ENCODE data around the gene KRTAP2-2.
"Not testable (repeated sequence)": the region's sequence is repeated elsewhere in the genome, so short reads cannot be mapped to it uniquely, and the experiment has no call there.

KRTAP2-2 gene

GRCh38 chr17:41065016-41065689 is 10.1 kb upstream of the KRTAP2-2 start:
- DNase-seq (ENCODE audit: low read depth in 2 of 2): not testable (repeated sequence)

- no peak for DNase-seq (ENCODE audit: low read depth in 2 of 2)
Measured at GRCh38 chr17:41064301-41064700, 9.3 kb upstream of the KRTAP2-2 start.

- no peak for DNase-seq (ENCODE audit: low read depth in 2 of 2)
Measured at GRCh38 chr17:41063449-41063848, 8.4 kb upstream of the KRTAP2-2 start.

DNA sequence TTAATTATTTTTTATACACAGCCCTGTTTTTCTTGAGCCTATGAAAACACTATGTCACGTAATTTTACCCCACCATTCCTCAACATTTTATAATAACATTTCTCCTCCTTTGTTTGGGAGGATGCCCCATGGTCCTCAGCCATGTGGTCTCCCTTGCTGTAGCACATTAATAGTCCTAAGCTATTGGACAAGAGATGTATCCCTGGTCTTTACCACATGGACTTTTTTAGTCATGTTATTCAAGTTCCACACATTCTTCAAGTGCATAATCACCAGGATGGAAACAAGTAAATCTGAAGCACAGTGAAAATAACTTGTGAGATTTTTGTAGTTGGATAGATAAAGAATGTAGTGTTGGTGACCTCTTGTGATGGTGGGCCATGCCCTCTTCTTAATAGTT is 6.9 kb upstream of the KRTAP2-2 start:
- no peak for DNase-seq (ENCODE audit: low read depth in 2 of 2)

GRCh38 chr17:41060052-41060604 is 5.1 kb upstream of the KRTAP2-2 start, which contains the start of gene KRTAP2-3:
TSS of gene KRTAP2-3 (minus strand) at chr17:41060114. CDS start at chr17:41060050, 64 bp downstream.
- DNase-seq (ENCODE audit: low read depth in 2 of 2): no peak

GRCh38 chr17:41059276-41060051 is 4.4 kb upstream of the KRTAP2-2 start:
- DNase-seq (ENCODE audit: low read depth in 2 of 2): not testable (repeated sequence)

GRCh38 chr17:41058741-41059140 is 3.7 kb upstream of the KRTAP2-2 start:
- no peak for DNase-seq (ENCODE audit: low read depth in 2 of 2)

- DNase-seq (ENCODE audit: low read depth in 2 of 2): no peak
Measured at GRCh38 chr17:41057547-41057946, 2.5 kb upstream of the KRTAP2-2 start.

GRCh38 chr17:41054556-41054955 is 474 bp downstream of the KRTAP2-2 start:
- DNase-seq (ENCODE audit: low read depth in 2 of 2): not testable (repeated sequence)

DNA sequence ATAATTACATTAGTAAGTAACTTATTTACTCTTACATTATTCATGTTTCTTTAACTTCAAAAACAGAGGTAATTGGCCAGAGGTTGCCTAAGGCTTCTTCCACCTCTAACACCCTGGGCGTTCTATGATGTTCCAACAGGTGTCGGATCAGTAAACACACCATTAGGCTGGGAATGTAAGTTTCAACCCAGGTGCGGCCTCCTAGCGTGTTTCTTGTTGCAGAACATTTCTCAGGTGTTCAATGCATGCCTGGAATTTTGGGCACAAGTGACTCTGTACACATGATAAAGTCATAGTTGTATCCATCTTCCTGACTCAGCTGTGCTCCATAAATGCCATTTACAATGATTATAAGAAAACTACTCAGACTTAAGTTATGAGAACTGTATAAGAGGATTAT is 1.0 kb downstream of the KRTAP2-2 start:
- DNase-seq (ENCODE audit: low read depth in 2 of 2): no peak

GRCh38 chr17:41052566-41052965 is 2.5 kb downstream of the KRTAP2-2 start:
- DNase-seq (ENCODE audit: low read depth in 2 of 2): no peak

GRCh38 chr17:41049110-41049509 is 5.9 kb downstream of the KRTAP2-2 start:
- DNase-seq (ENCODE audit: low read depth in 2 of 2): no peak

DNA sequence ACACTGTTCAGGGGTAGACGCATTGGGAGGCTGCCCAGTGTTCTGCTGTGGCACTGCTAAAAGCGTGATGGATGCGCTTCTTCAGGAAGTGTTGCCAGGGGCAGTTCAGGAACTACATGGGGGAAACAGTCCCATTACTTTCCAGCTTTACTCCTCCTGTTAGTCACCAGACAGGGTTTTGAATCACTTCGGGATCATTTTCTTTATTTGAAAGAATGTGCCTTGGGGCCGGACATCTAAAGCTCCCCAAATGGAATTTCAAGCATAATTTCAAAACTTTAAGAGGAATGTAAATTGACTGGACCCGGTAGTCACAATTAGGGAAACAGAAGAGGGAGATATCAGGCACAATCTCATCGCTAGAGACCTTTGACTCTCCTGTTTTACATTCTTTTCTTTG is 6.6 kb downstream of the KRTAP2-2 start:
- no peak for DNase-seq (ENCODE audit: low read depth in 2 of 2)

- not testable (repeated sequence) for DNase-seq (ENCODE audit: low read depth in 2 of 2)
Measured at GRCh38 chr17:41046735-41047465, 8.1 kb downstream of the KRTAP2-2 start, which contains the start of gene KRTAP2-1. TSS of gene KRTAP2-1 (minus strand) at chr17:41047316. CDS start at chr17:41047267, 49 bp downstream.

DNA sequence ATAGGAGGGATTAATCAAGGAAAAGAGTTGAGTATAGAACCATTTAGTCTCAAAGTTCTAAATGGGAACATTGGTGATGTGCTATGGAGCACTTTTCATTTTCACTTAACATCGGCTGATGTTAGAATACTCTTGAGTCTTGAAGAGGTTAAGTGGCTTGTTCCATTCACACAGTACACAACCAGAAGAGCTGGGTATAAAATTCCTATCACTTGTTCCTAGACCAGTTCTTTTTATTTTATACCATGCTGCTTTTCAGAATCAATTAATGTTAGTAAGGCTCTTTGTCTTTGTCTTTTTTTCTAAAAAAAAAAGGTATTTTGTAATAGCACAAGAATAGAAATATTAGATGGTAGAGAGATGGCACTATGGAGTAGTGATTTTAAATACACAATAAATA is 12.1 kb downstream of the KRTAP2-2 start:
- DNase-seq (ENCODE audit: low read depth in 2 of 2): no peak

DNA sequence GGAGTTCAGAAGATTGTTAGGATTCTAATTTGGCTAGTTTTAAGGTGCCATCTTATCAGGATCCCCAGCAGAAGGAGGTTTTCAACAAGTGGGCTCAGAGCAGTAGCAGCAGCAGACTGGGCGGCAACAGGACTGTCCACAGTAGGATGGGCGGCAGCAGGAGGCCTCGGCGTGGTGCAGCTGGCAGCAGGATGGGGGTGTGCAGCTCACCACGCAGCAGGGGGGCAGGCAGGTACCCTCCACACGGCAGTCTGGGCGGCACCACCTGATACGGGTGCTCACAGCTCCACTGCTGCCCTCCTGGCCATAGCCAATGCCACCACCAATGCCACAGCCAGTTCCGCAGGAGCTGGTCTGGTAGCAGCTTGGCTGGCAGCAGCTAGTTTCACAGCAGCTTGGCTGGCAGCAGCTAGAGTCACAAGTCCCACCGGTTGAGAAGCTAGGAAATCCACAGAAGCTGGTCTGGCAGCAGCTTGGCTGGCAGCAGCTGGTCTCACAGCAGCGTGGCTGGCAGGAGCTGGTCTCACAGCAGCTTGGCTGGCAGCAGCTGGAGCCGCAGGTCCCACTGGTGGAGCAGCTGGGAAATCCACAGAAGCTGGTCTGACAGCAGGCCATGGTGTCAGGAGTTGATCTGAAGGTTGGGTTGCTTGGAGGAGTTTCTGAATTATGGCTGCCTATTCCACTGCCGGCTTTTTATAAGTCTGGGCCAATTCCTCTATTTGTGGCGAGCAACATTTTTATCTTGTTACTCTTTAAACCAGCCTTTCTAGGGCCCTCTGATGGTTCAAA is 14.1 kb downstream of the KRTAP2-2 start, which contains the start of gene KRTAP1-1:
Gene KRTAP1-1 (minus strand): TSS at position 668 of the 789 bp plus-strand sequence. CDS start 53 bp downstream, at position 615.
- DNase-seq (ENCODE audit: low read depth in 2 of 2): not testable (repeated sequence)

GRCh38 chr17:41037853-41038350 is 17.1 kb downstream of the KRTAP2-2 start:
- DNase-seq (ENCODE audit: low read depth in 2 of 2): no peak

DNA sequence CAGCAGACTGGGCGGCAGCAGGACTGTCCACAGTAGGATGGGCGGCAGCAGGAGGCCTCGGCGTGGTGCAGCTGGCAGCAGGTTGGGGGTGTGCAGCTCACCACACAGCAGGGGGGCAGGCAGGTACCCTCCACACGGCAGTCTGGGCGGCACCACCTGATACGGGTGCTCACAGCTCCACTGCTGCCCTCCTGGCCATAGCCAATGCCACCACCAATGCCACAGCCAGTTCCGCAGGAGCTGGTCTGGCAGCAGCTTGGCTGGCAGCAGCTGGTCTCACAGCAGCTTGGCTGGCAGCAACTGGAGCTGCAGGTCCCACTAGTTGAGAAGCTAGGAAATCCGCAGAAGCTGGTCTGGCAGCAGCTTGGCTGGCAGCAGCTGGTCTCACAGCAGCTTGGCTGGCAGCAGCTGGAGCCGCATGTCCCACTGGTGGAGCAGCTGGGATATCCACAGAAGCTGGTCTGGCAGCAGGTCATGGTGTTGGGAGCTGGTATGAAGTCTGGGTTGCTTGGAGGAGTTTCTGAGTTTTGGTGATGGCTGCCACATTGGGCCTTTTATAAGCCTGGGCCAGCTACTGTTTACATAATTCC is 20.6 kb downstream of the KRTAP2-2 start, which contains the start of gene KRTAP1-3:
Gene KRTAP1-3 (minus strand): TSS at position 529 of the 590 bp plus-strand sequence. CDS start 53 bp downstream, at position 476.
- DNase-seq (ENCODE audit: low read depth in 2 of 2): not testable (repeated sequence)

GRCh38 chr17:41029633-41030245 is 25.3 kb downstream of the KRTAP2-2 start, which contains the start of gene KRTAP1-4:
TSS of gene KRTAP1-4 (minus strand) at chr17:41030195. CDS start at chr17:41030078, 117 bp downstream.
- no peak for DNase-seq (ENCODE audit: low read depth in 2 of 2)
